ENCODE measurements around the gene IMPDH2.

Gene IMPDH2
- total RNA-seq = 14.4 reads per million, percentile 39 among the genes with 10 or more reads in this experiment

DNA sequence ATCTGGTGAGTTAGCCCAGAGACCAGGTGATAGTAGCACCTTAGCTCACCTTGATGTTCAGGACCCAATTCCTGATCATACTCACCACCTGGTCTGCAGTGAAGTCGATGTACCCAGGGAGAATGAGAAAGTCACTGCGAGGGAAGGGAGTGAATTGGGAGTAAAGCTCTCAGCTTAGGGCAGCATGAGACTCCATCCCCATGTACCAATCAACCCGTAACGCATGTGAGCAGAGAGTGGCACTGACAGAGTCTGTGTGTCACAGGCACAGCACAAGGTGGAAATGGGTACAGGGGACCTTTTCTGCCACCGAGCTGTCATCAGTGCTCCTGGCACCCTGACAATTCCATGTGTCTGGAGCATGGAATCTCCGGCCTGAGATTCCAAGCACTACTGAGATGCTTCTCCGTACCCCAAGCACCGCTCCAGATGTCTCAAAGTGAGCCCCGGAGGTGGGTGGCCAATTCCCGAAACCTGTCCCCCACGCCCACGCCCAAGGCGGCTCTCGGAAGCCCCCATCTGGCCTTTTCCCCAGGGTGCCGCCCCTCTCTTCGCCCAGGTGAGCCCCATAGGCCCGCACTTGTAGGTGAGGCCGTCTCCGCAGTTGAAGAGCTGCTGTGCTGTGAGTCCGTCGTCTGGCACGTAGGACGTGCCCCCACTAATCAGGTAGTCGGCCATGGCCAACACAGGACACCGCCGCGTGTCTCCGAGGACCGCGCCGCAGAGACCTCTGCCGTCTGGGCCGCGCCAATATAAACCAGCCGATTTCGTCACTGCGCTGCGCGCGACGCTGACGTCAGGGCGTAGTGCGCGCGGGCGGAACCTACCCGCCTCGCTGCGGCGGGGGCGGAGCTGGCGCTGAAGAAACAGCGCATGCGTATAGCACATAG lies at the start of gene IMPDH2:
Gene IMPDH2 (minus strand): TSS at position 726 of the 890 bp plus-strand sequence. CDS start 48 bp downstream, at position 678.
- DNase-seq = peak; percentile 90

DNA sequence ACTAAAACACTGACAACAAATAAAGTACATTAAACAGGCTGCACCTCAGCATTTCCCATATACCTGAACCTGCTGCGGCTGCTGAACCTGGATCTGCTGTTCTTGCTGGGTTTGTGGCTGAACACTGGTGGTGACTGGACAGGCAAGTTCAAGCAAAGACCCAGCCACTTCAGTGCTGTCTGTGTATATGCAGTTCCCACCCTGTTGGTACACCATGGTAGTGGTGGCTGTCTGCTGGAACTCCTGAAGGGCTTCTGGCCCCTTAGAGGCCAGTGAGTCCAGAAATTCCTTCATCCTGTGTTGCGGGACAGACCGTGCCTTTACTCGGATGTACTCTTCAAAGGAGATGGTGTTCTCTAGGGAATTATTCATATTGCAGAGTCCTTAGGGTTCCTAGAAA lies 47.4 kb upstream of the IMPDH2 start:
- no peak for DNase-seq

GRCh38 chr3:49076116-49076515 lies 46.9 kb upstream of the IMPDH2 start:
- no peak for DNase-seq

GRCh38 chr3:49058011-49058410 lies 28.8 kb upstream of the IMPDH2 start:
- DNase-seq = no peak

- DNase-seq = no peak
Measured at GRCh38 chr3:49057268-49057667, 28.1 kb upstream of the IMPDH2 start.

- DNase-seq = no peak
Measured at GRCh38 chr3:49054344-49054862, 25.2 kb upstream of the IMPDH2 start.

DNA sequence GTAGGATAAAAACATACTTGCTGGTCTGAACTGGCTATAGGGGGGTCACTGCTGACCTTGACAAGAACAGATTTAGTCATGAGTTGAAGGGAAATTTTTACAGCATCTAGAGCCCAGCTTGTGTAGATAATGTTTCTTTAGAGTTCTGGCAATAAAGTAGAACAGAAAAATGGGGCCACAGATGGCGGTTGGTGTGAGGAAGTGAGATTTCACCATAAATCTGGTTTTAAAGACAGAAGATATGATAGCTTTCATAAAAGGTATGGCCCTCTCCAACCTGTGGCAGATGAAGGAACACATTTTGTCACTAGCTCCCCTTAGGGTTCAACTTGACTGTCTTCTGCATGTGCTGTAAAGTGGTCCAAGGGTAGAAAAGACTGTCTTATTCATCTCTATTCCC lies 24.3 kb upstream of the IMPDH2 start:
- DNase-seq = no peak

DNA sequence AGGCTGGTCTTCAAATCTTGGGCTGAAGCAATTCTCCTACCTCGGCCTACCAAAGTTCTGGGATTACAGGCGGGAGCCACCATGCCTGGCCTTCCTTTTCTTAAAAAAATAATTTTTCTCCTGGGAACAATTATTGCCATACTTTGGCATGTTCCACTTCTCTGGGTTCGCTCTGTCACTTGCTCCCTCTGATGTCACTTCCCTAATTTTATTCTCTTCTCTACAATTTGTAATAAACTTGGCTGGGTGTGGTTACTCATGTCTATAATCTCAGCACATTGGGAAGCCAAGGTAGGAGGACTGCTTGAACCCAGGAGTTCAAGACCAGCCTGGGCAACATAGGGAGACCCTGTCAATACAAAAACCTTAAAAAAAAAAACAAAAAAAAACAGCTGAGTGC lies 6.1 kb upstream of the IMPDH2 start:
- no peak for DNase-seq

DNA sequence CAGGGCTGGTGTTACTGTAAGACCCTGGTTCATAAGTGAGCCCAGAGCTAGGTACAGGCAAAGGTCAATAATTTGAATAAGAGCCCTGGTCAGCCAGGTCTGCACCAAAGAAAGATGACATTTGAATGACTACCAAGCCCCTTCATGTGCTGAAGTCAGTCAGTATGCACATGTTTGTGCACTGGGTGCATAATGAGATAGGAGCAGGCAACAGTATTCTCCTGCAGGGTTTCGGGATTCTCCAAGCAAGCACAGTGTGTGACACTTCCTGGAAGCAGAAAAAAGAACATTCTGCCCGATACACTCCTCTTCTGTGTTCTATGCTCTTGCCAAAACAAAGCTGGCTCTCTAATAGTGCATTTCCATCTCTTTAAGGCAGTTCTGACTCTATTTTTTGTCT lies 5.5 kb upstream of the IMPDH2 start:
- DNase-seq = no peak

DNA sequence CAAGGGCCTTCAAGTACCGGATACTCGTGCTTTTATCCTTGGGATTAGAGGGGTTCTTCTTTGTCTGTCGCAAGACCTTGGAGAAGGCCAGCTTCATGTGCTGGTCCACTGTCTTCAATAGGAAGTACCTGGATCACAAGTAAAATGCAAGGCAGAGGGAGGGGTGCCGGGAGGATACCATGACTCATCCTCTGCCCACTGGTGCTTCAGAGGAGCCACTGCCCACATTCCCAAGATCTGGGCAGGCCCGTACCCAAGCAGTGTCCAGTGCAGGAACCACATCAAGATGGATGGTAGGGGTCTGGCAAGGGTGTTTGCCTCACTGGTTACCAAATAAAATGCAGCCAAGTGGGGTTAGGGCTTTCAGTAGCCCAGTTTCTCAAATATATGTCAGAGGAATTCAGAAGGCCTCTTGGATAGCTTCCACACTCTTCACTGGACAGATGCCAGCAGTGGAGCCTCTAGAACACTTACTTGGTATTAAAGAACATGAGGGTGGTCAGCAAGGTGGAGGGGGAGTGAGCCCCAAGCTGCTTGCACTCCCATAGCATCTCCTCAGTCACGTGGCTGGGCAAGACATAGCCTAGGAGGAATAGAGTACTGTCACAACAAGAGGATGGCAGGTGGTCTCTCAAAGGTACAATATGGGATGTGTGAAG lies 3.6 kb upstream of the IMPDH2 start:
- no peak for DNase-seq

GRCh38 chr3:49030321-49030720 lies 1.1 kb upstream of the IMPDH2 start:
- DNase-seq = no peak

GRCh38 chr3:49029563-49029884 lies 326 bp upstream of the IMPDH2 start:
- no peak for DNase-seq

DNA sequence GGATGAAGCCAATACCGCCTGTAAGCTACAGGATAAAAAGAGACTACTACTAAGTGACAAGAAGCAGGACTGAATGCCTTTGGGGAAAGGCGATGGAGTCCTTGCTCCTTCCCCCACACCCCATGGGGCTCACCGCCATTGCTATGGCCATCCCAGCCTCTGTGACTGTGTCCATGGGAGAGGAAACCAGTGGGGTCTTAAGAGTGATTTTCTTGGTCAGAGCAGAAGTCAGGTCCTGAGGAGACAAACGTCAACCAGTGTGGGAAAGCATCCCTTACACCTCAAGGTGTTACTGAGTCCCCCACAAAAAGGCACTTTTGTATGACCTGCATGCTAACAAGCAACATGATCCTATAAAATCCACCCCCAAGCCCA lies 913 bp downstream of the IMPDH2 start:
- no peak for DNase-seq

- DNase-seq = no peak
Measured at GRCh38 chr3:49027634-49028033, 1.6 kb downstream of the IMPDH2 start.

GRCh38 chr3:49026536-49026935 lies 2.7 kb downstream of the IMPDH2 start:
- no peak for DNase-seq

- no peak for DNase-seq
Measured at GRCh38 chr3:49025793-49026520, 3.2 kb downstream of the IMPDH2 start.

DNA sequence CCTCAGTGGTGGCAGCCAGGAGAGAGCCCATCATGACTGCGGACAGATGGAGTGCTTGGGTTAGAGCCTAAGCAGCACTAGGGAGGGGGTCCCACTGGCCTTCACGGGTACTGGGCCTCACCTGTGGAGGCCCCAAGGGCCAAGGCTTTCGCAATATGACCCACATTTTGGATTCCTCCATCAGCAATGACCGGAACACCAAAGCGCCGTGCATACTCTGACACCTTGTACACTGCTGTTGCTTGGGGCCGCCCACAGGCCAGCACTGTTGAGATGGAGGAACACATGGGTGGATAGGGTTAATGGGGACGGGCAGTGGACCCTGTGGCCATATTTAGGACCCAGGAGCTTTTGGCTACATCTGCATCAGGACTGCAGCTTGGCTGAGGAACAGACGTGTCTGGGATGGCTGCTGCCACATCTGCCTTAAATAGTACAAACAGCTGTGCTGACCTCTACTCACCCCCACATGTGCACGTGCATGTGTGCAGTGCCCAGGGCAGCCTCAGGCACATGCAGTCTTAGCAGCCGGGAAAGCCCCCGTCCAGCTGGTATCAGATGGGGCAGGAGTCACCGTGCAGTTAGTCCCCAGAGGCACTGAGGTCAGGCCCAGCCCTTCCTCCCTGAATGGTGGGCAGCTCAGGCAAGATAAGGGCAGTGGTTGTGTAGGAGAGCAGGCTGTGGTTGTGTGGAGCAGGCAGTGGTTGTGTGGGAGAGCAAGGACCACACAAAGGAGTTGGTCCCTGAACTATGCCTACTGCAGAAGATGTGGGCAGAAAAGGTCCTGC lies 4.0 kb downstream of the IMPDH2 start:
- DNase-seq = no peak

DNA sequence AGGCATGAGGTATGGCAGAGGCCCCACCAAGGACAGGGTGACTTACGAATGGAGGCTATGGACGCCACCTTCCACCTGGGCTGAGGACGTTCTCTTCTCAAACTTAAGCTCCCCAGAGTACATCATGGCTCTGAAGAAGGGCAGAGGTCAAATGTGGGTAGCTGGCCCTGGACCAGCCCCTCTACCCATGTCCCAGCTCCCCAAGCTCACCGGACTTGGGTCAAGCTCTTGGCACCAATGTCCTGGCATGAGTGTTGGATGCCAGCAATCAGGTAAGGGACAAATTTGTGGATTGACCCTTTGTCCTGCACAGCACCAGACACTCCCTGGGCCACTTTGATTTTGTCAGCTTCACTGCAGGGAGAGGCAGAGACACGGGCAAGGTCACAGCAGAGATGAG lies 4.7 kb downstream of the IMPDH2 start:
- no peak for DNase-seq

GRCh38 chr3:49023775-49024174 lies 5.4 kb downstream of the IMPDH2 start:
- no peak for DNase-seq

- DNase-seq = no peak
Measured at GRCh38 chr3:49022688-49023171, 6.5 kb downstream of the IMPDH2 start.

DNA sequence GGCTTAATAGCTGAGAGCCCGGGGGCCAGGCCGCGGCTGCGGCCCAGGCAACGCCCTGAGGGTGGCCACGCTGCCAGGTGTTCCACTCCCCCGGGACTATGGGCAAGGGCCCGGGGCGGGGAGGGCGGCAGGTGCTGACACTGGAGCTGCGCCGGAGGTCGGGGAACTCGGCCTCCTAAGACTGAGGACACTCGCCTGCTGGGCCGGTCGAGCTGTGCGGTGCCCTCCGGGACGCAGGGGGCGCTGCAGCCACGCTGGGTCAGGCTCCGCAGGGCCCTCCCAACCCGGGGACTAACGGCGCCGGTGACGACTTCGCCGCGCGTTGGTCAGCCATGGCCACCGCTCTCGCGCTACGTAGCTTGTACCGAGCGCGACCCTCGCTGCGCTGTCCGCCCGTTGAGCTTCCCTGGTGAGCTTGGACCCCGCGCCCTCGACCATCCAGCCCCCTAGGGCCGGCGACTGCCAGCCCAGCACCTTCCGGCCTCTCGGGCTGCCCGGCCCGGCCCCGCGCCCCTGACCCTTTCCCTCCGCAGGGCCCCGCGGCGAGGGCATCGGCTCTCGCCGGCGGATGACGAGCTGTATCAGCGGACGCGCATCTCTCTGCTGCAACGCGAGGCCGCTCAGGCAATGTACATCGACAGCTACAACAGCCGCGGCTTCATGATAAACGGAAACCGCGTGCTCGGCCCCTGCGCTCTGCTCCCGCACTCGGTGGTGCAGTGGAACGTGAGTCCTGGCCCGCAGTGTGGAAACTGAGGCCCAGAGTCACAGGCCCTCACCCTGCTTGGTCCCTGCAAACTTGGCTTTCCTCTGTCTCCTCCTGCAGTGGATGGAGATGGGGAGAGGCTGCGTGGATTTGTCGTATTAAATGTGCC lies 7.1 kb downstream of the IMPDH2 start, which contains the start of gene NDUFAF3:
Gene NDUFAF3 (plus strand): TSS at position 309 of the 875 bp plus-strand sequence. CDS start 24 bp downstream, at position 333.
- peak; percentile 88 for DNase-seq

All from effector CD4-positive, alpha-beta T cell (primary cell).